BLaER1 treated with 17β-estradiol and CSF1 and Interleukin-3, amounts not matched to agents 10 nM and 100 nM (cell line): ENCODE measurements around the gene OR1L8.

Experiments
- H3K27ac ChIP-seq, 11 experiments: shearing (Covaris generic); formaldehyde crosslinking; 2 replicates each; pipeline ENCODE4 v1.8.1; 2022
- H3K27me3 ChIP-seq, 11 experiments: shearing (Covaris generic); formaldehyde crosslinking; 2 replicates each; pipeline ENCODE4 v1.8.1; 2022
- H3K36me3 ChIP-seq, 11 experiments: shearing (Covaris generic); formaldehyde crosslinking; 2 replicates each; pipeline ENCODE4 v1.8.1; 2022
- H3K4me1 ChIP-seq, 10 experiments: shearing (Covaris generic); formaldehyde crosslinking; 2 replicates each; pipeline ENCODE4 v1.8.1; 2022
- H3K4me2 ChIP-seq, 11 experiments: shearing (Covaris generic); formaldehyde crosslinking; 2 replicates each; pipeline ENCODE4 v1.8.1; 2022
- H3K4me3 ChIP-seq, 10 experiments: shearing (Covaris generic); formaldehyde crosslinking; 2 replicates each; pipeline ENCODE4 v1.8.1; 2022
- H3K9ac ChIP-seq, 11 experiments: shearing (Covaris generic); formaldehyde crosslinking; 2 replicates each; pipeline ENCODE4 v1.8.1; 2022
- H3K9me3 ChIP-seq, 11 experiments: shearing (Covaris generic); formaldehyde crosslinking; replicated peaks in 1 of 11; 2 replicates each; pipeline ENCODE4 v1.8.1; 2022
- H4K20me1 ChIP-seq, 11 experiments: shearing (Covaris generic); formaldehyde crosslinking; 2 replicates each; pipeline ENCODE4 v1.8.1; 2022
- Cebpa-rat ChIP-seq, 11 experiments: shearing (Covaris generic); IDR thresholded peaks; 2 replicates each; pipeline ENCODE4 v1.8.1; 2022

Gene OR1L8

DNA sequence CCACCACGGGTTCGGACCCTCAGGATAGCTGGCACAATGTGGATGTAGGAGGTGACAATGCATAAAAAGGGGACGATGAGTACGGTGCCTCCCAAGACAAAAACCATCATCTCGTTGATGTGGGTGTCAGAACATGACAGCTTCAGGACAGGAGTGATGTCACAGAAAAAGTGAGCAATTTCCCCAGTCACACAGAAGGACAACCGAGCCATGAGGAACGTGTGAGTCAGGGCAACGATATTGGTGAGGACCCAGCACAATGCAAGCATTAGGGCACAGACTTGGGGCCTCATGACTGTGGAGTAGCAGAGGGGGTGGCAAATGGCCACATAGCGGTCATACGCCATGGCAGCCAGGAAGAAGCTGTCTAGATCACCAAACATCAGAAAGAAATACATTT is 56.6 kb downstream of the OR1L8 start:
- Histone ChIP-seq H3K4me2 (no peak overlapping the region), H3K27ac (no peak overlapping the region), H3K4me1 (no peaks in the 10 kb centered on the region), H3K27me3 (no peaks in the 10 kb centered on the region), H3K36me3 (no peaks in the 10 kb centered on the region), H4K20me1 (no peaks in the 10 kb centered on the region), H3K4me3 (no peak overlapping the region), H3K9me3 (no peaks in the 10 kb centered on the region), H3K9ac (no peak overlapping the region)
- no peak for TF ChIP-seq Cebpa-rat (IDR thresholded peaks at IDR 0.05)

DNA sequence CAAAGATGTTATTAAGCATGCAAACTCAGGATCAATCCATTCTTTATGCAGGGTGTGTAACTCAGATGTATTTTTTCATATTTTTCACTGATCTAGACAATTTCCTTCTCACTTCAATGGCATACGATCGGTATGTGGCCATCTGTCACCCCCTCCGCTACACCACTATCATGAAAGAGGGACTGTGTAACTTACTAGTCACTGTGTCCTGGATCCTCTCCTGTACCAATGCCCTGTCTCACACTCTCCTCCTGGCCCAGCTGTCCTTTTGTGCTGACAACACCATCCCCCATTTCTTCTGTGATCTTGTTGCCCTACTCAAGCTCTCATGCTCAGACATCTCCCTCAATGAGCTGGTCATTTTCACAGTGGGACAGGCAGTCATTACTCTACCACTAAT is 63.8 kb downstream of the OR1L8 start:
- H3K4me3 ChIP-seq: no peak overlapping the region
- no peak for TF ChIP-seq Cebpa-rat (IDR thresholded peaks at IDR 0.05)
- H4K20me1 ChIP-seq: no peaks in the 10 kb centered on the region
- no peaks in the 10 kb centered on the region for H3K9me3 ChIP-seq
- no peak overlapping the region for H3K27ac ChIP-seq
- H3K4me2 ChIP-seq: no peak overlapping the region
- H3K36me3 ChIP-seq: no peaks in the 10 kb centered on the region
- H3K9ac ChIP-seq: no peak overlapping the region
- no peaks in the 10 kb centered on the region for H3K27me3 ChIP-seq
- no peaks in the 10 kb centered on the region for H3K4me1 ChIP-seq

DNA sequence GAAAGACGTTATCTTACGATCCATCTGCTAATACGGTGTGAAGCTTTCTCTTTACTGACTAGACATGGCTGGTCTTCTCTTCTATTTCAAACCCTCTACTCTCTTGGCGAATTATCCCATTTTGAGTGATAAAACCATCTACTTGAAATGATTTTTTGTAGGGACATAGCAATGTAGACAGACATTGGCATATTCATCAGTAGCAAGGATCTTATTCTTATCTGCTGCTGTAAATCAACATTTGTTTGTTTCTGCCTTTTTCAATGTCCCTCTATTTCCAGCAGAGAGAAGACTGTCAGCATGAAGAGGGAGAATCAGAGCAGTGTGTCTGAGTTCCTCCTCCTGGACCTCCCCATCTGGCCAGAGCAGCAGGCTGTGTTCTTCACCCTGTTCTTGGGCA is 64.3 kb downstream of the OR1L8 start, which contains the start of gene OR1J4:
Gene OR1J4 (plus strand): TSS at position 301 of the 400 bp plus-strand sequence. CDS start 0 bp downstream, at position 301.
- H3K9ac ChIP-seq: no peak within 1 kb of the TSS
- H3K36me3 ChIP-seq: no peaks in the 10 kb centered on the region
- no peak within 1 kb of the TSS for H3K4me2 ChIP-seq
- H3K27ac ChIP-seq: no peak within 1 kb of the TSS
- no peaks in the 10 kb centered on the region for H3K9me3 ChIP-seq
- H3K27me3 ChIP-seq: no peaks in the 10 kb centered on the region
- H3K4me3 ChIP-seq: no peak within 1 kb of the TSS
- no peak for TF ChIP-seq Cebpa-rat (IDR thresholded peaks at IDR 0.05)
- no peaks in the 10 kb centered on the region for H4K20me1 ChIP-seq
- H3K4me1 ChIP-seq: no peaks in the 10 kb centered on the region

DNA sequence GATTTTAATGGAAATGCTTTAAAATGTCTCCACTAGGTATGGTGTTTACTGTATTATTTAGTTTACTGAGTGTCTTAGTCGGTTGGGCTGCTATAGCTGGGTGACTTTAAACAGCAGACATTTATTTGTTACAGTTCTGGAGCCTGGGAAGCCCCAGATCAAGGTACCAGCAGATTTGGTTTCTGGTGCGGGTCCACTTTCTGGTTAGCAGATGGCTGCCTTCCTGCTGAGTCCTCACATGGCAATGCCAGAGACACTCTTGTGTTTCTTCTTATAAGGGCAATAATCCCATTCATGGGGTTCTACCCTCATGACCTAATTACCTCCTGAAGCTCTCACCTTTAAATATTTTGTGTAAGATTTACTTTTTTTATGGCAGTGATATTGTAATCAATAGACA is 65.0 kb downstream of the OR1L8 start:
- H3K27me3 ChIP-seq: no peaks in the 10 kb centered on the region
- no peaks in the 10 kb centered on the region for H3K4me1 ChIP-seq
- H3K9ac ChIP-seq: no peak overlapping the region
- no peaks in the 10 kb centered on the region for H4K20me1 ChIP-seq
- H3K9me3 ChIP-seq: no peaks in the 10 kb centered on the region
- TF ChIP-seq Cebpa-rat (IDR thresholded peaks at IDR 0.05): no peak
- H3K36me3 ChIP-seq: no peaks in the 10 kb centered on the region
- no peak overlapping the region for H3K27ac ChIP-seq
- H3K4me2 ChIP-seq: no peak overlapping the region
- no peak overlapping the region for H3K4me3 ChIP-seq
